A549 (cell line): ENCODE measurements around the gene ECSCR. TPM values are rescaled to one million over a fixed set of nuclear protein-coding genes. Genes with fewer than 3 reads are reported as not detected.

ENCODE experiments used
- ATAC-seq, 2 experiments: fragments of 200-7000 bp in 1 of 2; fragments of >200 bp in 1 of 2; cut with Nextera tagmentation in 1 of 2; cut with Tn5 transposase in 1 of 2; 3 replicates each; pipeline versions ENCODE4 v1.8.0 to v1.9.1; 2018 to 2020; ENCODE audit warnings: mild to moderate bottlenecking in 1 of 2, moderate library complexity in 1 of 2
- CTCF ChIA-PET: fragments of 300-600 bp; sonication (Branson Sonifier 250); formaldehyde crosslinking; extraction: SDS; loops from one replicate; lab custom pipeline; 2021; ENCODE audit warnings: antibody characterized with exemption, inconsistent platforms; lab: Yijun Ruan, JAX
- POLR2A ChIA-PET: fragments of 350-600 bp; formaldehyde crosslinking; extraction: SDS; loops from one replicate; lab custom pipeline; 2021; ENCODE audit warnings: antibody characterized with exemption, inconsistent platforms; lab: Yijun Ruan, JAX
- DNase-seq, 2 experiments: peaks; one replicate each; pipeline versions ENCODE4 v3.0.0 to v3.0.0-alpha.2; 2011 to 2016; ENCODE audit warnings: low read depth in 1 of 2, low spot score in 1 of 2
- FAIRE-seq: peaks from 2 replicates; lab custom pipeline; 2011; peaks lifted over from hg19 to GRCh38; lab: Jason Lieb, UNC
- H3K27ac ChIP-seq, 2 experiments: fragments of >200 bp; sonication (Bioruptor Twin); formaldehyde crosslinking; 3 replicates each; pipeline ENCODE4 v1.5.1; 2016 to 2017
- H3K4me1 ChIP-seq: fragments of >200 bp; sonication (Bioruptor Twin); formaldehyde crosslinking; 3 replicates; pipeline ENCODE4 v1.6.1; 2016
- H3K4me2 ChIP-seq: fragments of >200 bp; sonication (Bioruptor Twin); formaldehyde crosslinking; 3 replicates; pipeline ENCODE4 v1.6.1; 2016
- H3K4me3 ChIP-seq: fragments of >200 bp; sonication (Bioruptor Twin); formaldehyde crosslinking; 3 replicates; pipeline ENCODE4 v1.5.1; 2016
- H3K9me3 ChIP-seq: fragments of >200 bp; sonication (Bioruptor Twin); formaldehyde crosslinking; 3 replicates; pipeline ENCODE4 v1.6.1; 2016
- BCL3 ChIP-seq: fragments of >200 bp; sonication (Bioruptor Twin); formaldehyde crosslinking; IDR thresholded peaks from 3 replicates; pipeline ENCODE4 v1.6.1; 2016
- CEBPB ChIP-seq, 2 experiments: fragments of >200 bp in 1 of 2; sonication (Bioruptor Twin) in 1 of 2; formaldehyde crosslinking in 1 of 2; IDR thresholded peaks; 2 replicates each; pipeline ENCODE4 v1.6.1; 2012 to 2016
- CHD4 ChIP-seq: fragments of 200-600 bp; sonication (generic); IDR thresholded peaks from 2 replicates; pipeline ENCODE4 v1.6.1; 2016; ENCODE audit warnings: antibody characterized with exemption, mild to moderate bottlenecking, borderline replicate concordance
- CTCF ChIP-seq: fragments of >200 bp; sonication (Bioruptor Twin); formaldehyde crosslinking; IDR thresholded peaks from 3 replicates; pipeline ENCODE4 v1.5.1; 2016
- EHMT2 ChIP-seq: fragments of 200-600 bp; sonication (generic); IDR thresholded peaks from 2 replicates; pipeline ENCODE4 v1.6.1; 2016; ENCODE audit warnings: antibody characterized with exemption, low read depth, mild to moderate bottlenecking, moderate library complexity
- ESRRA ChIP-seq: fragments of 150-350 bp; IDR thresholded peaks from 2 replicates; pipeline ENCODE4 v1.6.1; 2014; ENCODE audit warnings: mild to moderate bottlenecking, low read length, borderline replicate concordance
- FOXS1 ChIP-seq: fragments of 250-450 bp; sonication (Bioruptor Pico); IDR thresholded peaks from 2 replicates; pipeline ENCODE4 v1.5.0; 2020; ENCODE audit warnings: mild to moderate bottlenecking, moderate library complexity
- HOXB13 ChIP-seq: fragments of 250-450 bp; sonication (Bioruptor Pico); IDR thresholded peaks from 2 replicates; pipeline ENCODE4 v1.5.0; 2020; ENCODE audit warnings: low read depth, mild to moderate bottlenecking, moderate library complexity
- JUNB ChIP-seq: fragments of >200 bp; sonication (Bioruptor Twin); formaldehyde crosslinking; IDR thresholded peaks from 2 replicates; pipeline ENCODE4 v1.6.1; 2016
- MAZ ChIP-seq: fragments of 150-350 bp; IDR thresholded peaks from 2 replicates; pipeline ENCODE4 v1.6.1; 2014; ENCODE audit warnings: antibody characterized with exemption, low read depth, low read length, borderline replicate concordance
- MYC ChIP-seq: IDR thresholded peaks from 2 replicates; pipeline ENCODE4 v1.6.1; 2012; ENCODE audit warnings: mild to moderate bottlenecking, inconsistent platforms, low read length, improper control_type of control experiment, borderline replicate concordance
- PBX3 ChIP-seq: IDR thresholded peaks from 2 replicates; pipeline ENCODE4 v1.6.1; 2012
- RAD21 ChIP-seq, 2 experiments: fragments of >200 bp in 1 of 2; sonication (Bioruptor Twin) in 1 of 2; formaldehyde crosslinking in 1 of 2; IDR thresholded peaks in 1 of 2; conservative IDR thresholded peaks in 1 of 2; 2 replicates in 1 of 2; 3 replicates in 1 of 2; pipeline ENCODE4 v1.6.1; 2012 to 2018; ENCODE audit warnings: inconsistent platforms in 1 of 2
- SMC3 ChIP-seq: fragments of >200 bp; sonication (Bioruptor Twin); formaldehyde crosslinking; IDR thresholded peaks from 3 replicates; pipeline ENCODE4 v1.6.1; 2018; ENCODE audit warnings: inconsistent platforms
- SREBF2 ChIP-seq: fragments of 450-650 bp; IDR thresholded peaks from 2 replicates; pipeline ENCODE4 v1.6.1; 2014; ENCODE audit warnings: mild to moderate bottlenecking, moderate library complexity
- ZC3H11A ChIP-seq: fragments of 450-650 bp; IDR thresholded peaks from 2 replicates; pipeline ENCODE4 v1.6.1; 2014; ENCODE audit warnings: antibody characterized with exemption, mild to moderate bottlenecking
- ZSCAN20 ChIP-seq: fragments of 250-450 bp; sonication (Bioruptor Pico); IDR thresholded peaks from 2 replicates; pipeline ENCODE4 v1.8.0; 2022; ENCODE audit warnings: mild to moderate bottlenecking, moderate library complexity
- WGBS: methylation state at CpG from one replicate; pipeline ENCODE4 v1.1.6; 2017; ENCODE audit errors: missing lambda C conversion rate; 5-methylcytosine and 5-hydroxymethylcytosine counted together
- polyA plus RNA-seq, 4 experiments: library from polyadenylated mRNA; depleted of rRNA in 3 of 4; stranded (reverse); fragments of >200 nt; fragmentation: RNase III in 1 of 4; extraction: RNeasy Plus Mini Kit Qiagen cat#74134 plus additional on column Dnase treatment in 1 of 4; gene quantifications; 2 replicates in 3 of 4; 3 replicates in 1 of 4; pipeline ENCODE4 v1.2.3, GENCODE V29; 2011 to 2017

ECSCR gene
- polyA plus RNA-seq, 2 of the 4 experiments (the other 2 are of a cell fraction): not detected

GRCh38 chr5:139459451-139459934, 3.0 kb downstream of the ECSCR start:
- no peak for ATAC-seq

GRCh38 chr5:139458580-139459407, 3.7 kb downstream of the ECSCR start:
- no peak for FAIRE-seq
- DNase-seq: no peak
- CTCF ChIA-PET: no interaction called here
- no peaks in the 10 kb centered on the region for H3K4me1 ChIP-seq
- H3K4me2 ChIP-seq: no peak overlapping the region
- no peak overlapping the region for H3K4me3 ChIP-seq
- H3K27ac ChIP-seq: no peak overlapping the region
- WGBS: 50% methylated on average over 8 of the region's 8 CpGs
- TF ChIP-seq SREBF2 (no peak), PBX3 (no peak), ZSCAN20 (no peak), SMC3 (no peak)
- H3K9me3 ChIP-seq: no peaks in the 10 kb centered on the region
- no peak for ATAC-seq
- POLR2A ChIA-PET: no interaction called here

More at GRCh38 chr5:139459451-139459934, 3.0 kb downstream of the ECSCR start:
- FAIRE-seq: no peak
- Histone ChIP-seq H3K4me1 (no peaks in the 10 kb centered on the region), H3K4me2 (no peak overlapping the region), H3K4me3 (no peak overlapping the region), H3K9me3 (no peaks in the 10 kb centered on the region), H3K27ac (no peak overlapping the region)
- ChIA-PET CTCF (no interaction called here), POLR2A (no interaction called here)
- DNase-seq: no peak
- no peak for TF ChIP-seq ZC3H11A
- TF ChIP-seq JUNB: no peak
- no peak for TF ChIP-seq SMC3
- no peak for TF ChIP-seq MAZ
- no peak for TF ChIP-seq HOXB13
- TF ChIP-seq BCL3: no peak
- no peak for TF ChIP-seq CHD4
- 72% methylated on average over 8 of the region's 8 CpGs for WGBS

GRCh38 chr5:139457653-139458306, 4.8 kb downstream of the ECSCR start:
- WGBS: 74% methylated on average over 5 of the region's 5 CpGs
- Histone ChIP-seq H3K4me1 (no peaks in the 10 kb centered on the region), H3K4me2 (no peak overlapping the region), H3K4me3 (no peak overlapping the region), H3K9me3 (no peaks in the 10 kb centered on the region), H3K27ac (no peak overlapping the region)
- TF ChIP-seq RAD21 (conservative IDR thresholded peaks at IDR 0.05 in 1 of 2, IDR thresholded peaks at IDR 0.05 in 1 of 2) (no peak), HOXB13 (no peak), MYC (no peak), ESRRA (no peak), SREBF2 (no peak), CTCF (no peak), CEBPB (IDR thresholded peaks at IDR 0.05) (no peak), PBX3 (no peak), EHMT2 (no peak), FOXS1 (CRISPR knock-in tag) (no peak)
- FAIRE-seq (no peak), ATAC-seq (no peak), DNase-seq (no peak)
- POLR2A ChIA-PET: no interaction called here
- CTCF ChIA-PET: interaction anchor here (1.2 kb wide), 1 partner anchor 56 kb away, joined by 3 read pairs; no protein-coding TSS in a partner anchor
